K562 (cell line): ENCODE results near the gene METTL21C. TPM values are rescaled to one million over a fixed set of nuclear protein-coding genes. Genes with fewer than 3 reads are reported as not detected.

Experiments used
- ATAC-seq: fragments of 200-7000 bp; cut with Tn5 transposase; 3 replicates; pipeline ENCODE4 v1.9.1; 2020; ENCODE audit warnings: moderate library complexity
- BruUV-seq: library from RNA; stranded (reverse); fragments of 400-500 nt; replicated peaks from 2 replicates; lab custom pipeline; 2021; lab: Mats Ljungman, UMichigan
- CTCF ChIA-PET: fragments of 300-600 bp; formaldehyde crosslinking; extraction: SDS; loops from one replicate; lab custom pipeline; 2021; ENCODE audit warnings: low intra/inter-chr PET ratio; lab: Yijun Ruan, JAX
- POLR2A ChIA-PET: fragments of 300-600, 350-650 bp; sonication (Branson Sonifier 250); formaldehyde crosslinking; extraction: SDS; loops from one replicate; lab custom pipeline; 2021; ENCODE audit warnings: antibody characterized with exemption, inconsistent platforms; lab: Yijun Ruan, JAX
- DNase-seq, 4 experiments: peaks; one replicate each; pipeline versions ENCODE4 v3.0.0 to v3.0.0-alpha.2; 2011 to 2018; ENCODE audit warnings: low spot score in 3 of 4, mixed read lengths in 3 of 4; ENCODE audit errors: extremely low read depth in 1 of 4
- FAIRE-seq: peaks from 2 replicates; lab custom pipeline; 2011; peaks lifted over from hg19 to GRCh38; lab: Jason Lieb, UNC
- H2AFZ ChIP-seq: 2 replicates; pipeline ENCODE4 v1.6.0; 2011; ENCODE audit warnings: low read depth, low read length, control low read depth, inconsistent platforms
- H3K27ac ChIP-seq: fragments of 200-600 bp; 3 replicates; pipeline ENCODE4 v1.8.0; 2011; ENCODE audit warnings: low read depth, mild to moderate bottlenecking, control low read depth, inconsistent platforms, low read length, moderate library complexity, mixed read lengths; ENCODE audit errors: extremely low read depth
- H3K27me3 ChIP-seq, 2 experiments: fragments of 300-600 bp in 1 of 2; 2 replicates in 1 of 2; 3 replicates in 1 of 2; pipeline versions ENCODE4 v1.6.0 to v1.8.0; 2011; ENCODE audit warnings: inconsistent platforms in 2 of 2, low read length in 2 of 2, mild to moderate bottlenecking in 1 of 2, mixed read lengths in 1 of 2, moderate library complexity in 1 of 2; ENCODE audit not compliant: control insufficient read depth in 2 of 2, insufficient read depth in 2 of 2
- H3K36me3 ChIP-seq: fragments of 300-600 bp; 3 replicates; pipeline ENCODE4 v1.8.0; 2011; ENCODE audit warnings: mild to moderate bottlenecking, low read length, inconsistent platforms; ENCODE audit not compliant: control insufficient read depth, insufficient read depth
- H3K4me1 ChIP-seq, 2 experiments: fragments of 200-600 bp in 1 of 2; replicated peaks in 1 of 2; 2 replicates in 1 of 2; 3 replicates in 1 of 2; pipeline versions ENCODE4 v1.5.1 to v1.8.0; 2011; ENCODE audit warnings: inconsistent platforms in 2 of 2, low read length in 2 of 2, mild to moderate bottlenecking in 1 of 2, mixed read lengths in 1 of 2, moderate library complexity in 1 of 2; ENCODE audit not compliant: control insufficient read depth in 2 of 2, insufficient read depth in 2 of 2
- H3K4me2 ChIP-seq: 2 replicates; pipeline ENCODE4 v1.6.1; 2011; ENCODE audit warnings: low read length, control low read depth, inconsistent platforms, mixed read lengths; ENCODE audit not compliant: insufficient read depth
- H3K4me3 ChIP-seq: fragments of 200-600 bp; sonication (generic), shearing (Covaris generic); 2 replicates; pipeline ENCODE4 v1.5.1; 2016; ENCODE audit warnings: control low read depth, inconsistent platforms
- H3K79me2 ChIP-seq: fragments of 200-600 bp; 3 replicates; pipeline ENCODE4 v1.8.0; 2011; ENCODE audit warnings: low read length, inconsistent platforms; ENCODE audit not compliant: control insufficient read depth, insufficient read depth
- H3K9ac ChIP-seq, 2 experiments: 2 replicates each; pipeline versions ENCODE4 v1.6.0 to v1.6.1; 2011; ENCODE audit warnings: low read depth in 2 of 2, low read length in 2 of 2, control low read depth in 1 of 2, inconsistent platforms in 1 of 2, mild to moderate bottlenecking in 1 of 2, mixed read lengths in 1 of 2; ENCODE audit not compliant: insufficient read depth in 1 of 2
- H3K9me1 ChIP-seq: one replicate; pipeline ENCODE4 v1.6.0; 2011; ENCODE audit warnings: inconsistent platforms, mild to moderate bottlenecking, low read length, moderate library complexity; ENCODE audit not compliant: control insufficient read depth, insufficient read depth
- H3K9me3 ChIP-seq: replicated peaks from 2 replicates; pipeline ENCODE4 v1.5.1; 2011; ENCODE audit warnings: low read depth, low read length, inconsistent platforms; ENCODE audit not compliant: control insufficient read depth, insufficient read depth
- H4K20me1 ChIP-seq: replicated peaks from 2 replicates; pipeline ENCODE4 v1.6.1; 2011; ENCODE audit warnings: low read length, inconsistent platforms, mixed read lengths; ENCODE audit not compliant: control insufficient read depth, insufficient read depth
- FOXP4 ChIP-seq: sonication (generic); formaldehyde crosslinking; IDR thresholded peaks from 2 replicates; pipeline ENCODE4 v1.8.0; 2022; ENCODE audit warnings: mild to moderate bottlenecking, missing genetic modification reagents, borderline replicate concordance
- ZBTB7A ChIP-seq: IDR thresholded peaks from 2 replicates; pipeline ENCODE4 v1.6.1; 2011; ENCODE audit warnings: low read depth, mild to moderate bottlenecking, low read length, moderate library complexity, borderline replicate concordance; ENCODE audit not compliant: control insufficient read depth
- WGBS: fragments of 100-300 bp; shearing (Covaris generic); methylation state at CpG from one replicate; pipeline ENCODE4 v1.1.6; 2016; ENCODE audit warnings: low coverage, mixed read lengths; ENCODE audit not compliant: insufficient coverage; ENCODE audit errors: missing lambda C conversion rate; 5-methylcytosine and 5-hydroxymethylcytosine counted together
- in situ Hi-C: fragments of 300-500 bp; cut with MboI; formaldehyde crosslinking; loops from 4 replicates; pipeline ENCODE4 v1.15.0; 2018; ENCODE audit warnings: inconsistent platforms, mixed read lengths
- intact Hi-C: fragments of 100-400 bp; cut with micrococcal nuclease; formaldehyde crosslinking; loops from 2 replicates; pipeline ENCODE4 v1.14.2; 2022
- polyA plus RNA-seq, 8 experiments: library from polyadenylated mRNA; depleted of rRNA in 4 of 8; stranded (reverse) in 5 of 8; unstranded in 3 of 8; fragments of >200 nt; fragmentation: Nextera tagmentation in 2 of 8; fragmentation: Illumina TruSeq in 1 of 8; extraction: Ambion mirVana in 2 of 8; extraction: Trizol in 1 of 8; gene quantifications; 2 replicates each; pipeline versions ENCODE4 v1.2.1 to v1.2.3, GENCODE V29; 2011 to 2014; ENCODE audit warnings: inconsistent platforms in 1 of 8, missing spikeins in 1 of 8
- total RNA-seq, 7 experiments: library from RNA; depleted of rRNA in 6 of 7; stranded (reverse); fragments of >200 nt in 6 of 7; fragmentation: Illumina TruSeq in 2 of 7; extraction: Trizol in 2 of 7; gene quantifications; 2 replicates each; pipeline versions ENCODE4 v1.2.1 to v1.2.3, GENCODE V29; 2011 to 2021; ENCODE audit warnings: low replicate concordance in 1 of 7

The METTL21C gene
- total and polyA plus RNA-seq, 9 of the 15 experiments (the other 6 are each of a cell fraction or from before 2014, with no cell fraction given) = not detected

GRCh38 chr13:102700088-102701031 is 5.5 kb upstream of the METTL21C start:
- Histone ChIP-seq H3K9me3 (no peaks in the 10 kb centered on the region), H3K9ac (no peak overlapping the region), H3K36me3 (no peaks in the 10 kb centered on the region), H3K4me2 (no peak overlapping the region), H2AFZ (no peak overlapping the region), H3K9me1 (no peaks in the 10 kb centered on the region), H3K4me1 (no peaks in the 10 kb centered on the region), H3K27me3 (peaks cover 0 to 9% of the 10 kb centered on the region in 2 experiments; a peak in 4 of 5 replicates), H3K79me2 (no peaks in the 10 kb centered on the region), H4K20me1 (no peaks in the 10 kb centered on the region), H3K27ac (no peak overlapping the region), H3K4me3 (no peak overlapping the region)
- intact Hi-C loops = no loop called here
- ChIA-PET CTCF (no interaction called here), POLR2A (interaction anchor here (0.8 kb wide), 1 partner anchor 63 kb away, joined by 3 read pairs; no protein-coding TSS in a partner anchor)
- in situ Hi-C loops = loop anchor here (10.0 kb wide), 1 partner anchor 116 kb away; no protein-coding TSS in a partner anchor
- BruUV-seq = no TSS peak
- ATAC-seq (no peak), FAIRE-seq (no peak), DNase-seq (no peak)
- TF ChIP-seq FOXP4 (CRISPR knock-in tag) = no peak
- no peak for TF ChIP-seq ZBTB7A
- 0% methylated on average over 14 of the region's 14 CpGs for WGBS
